Neuron (in vitro differentiated cells): ENCODE data around the gene LMAN2L.

Experiments
- H2AFZ ChIP-seq: one replicate; pipeline ENCODE4 v1.6.1; 2013; ENCODE audit warnings: low read depth, mild to moderate bottlenecking, inconsistent platforms, low read length, moderate library complexity
- H3K27me3 ChIP-seq: one replicate; pipeline ENCODE4 v1.6.1; 2013; ENCODE audit warnings: low read length; ENCODE audit not compliant: insufficient read depth
- H3K36me3 ChIP-seq: one replicate; pipeline ENCODE4 v1.6.1; 2013; ENCODE audit warnings: low read length; ENCODE audit not compliant: insufficient read depth
- H3K4me1 ChIP-seq: one replicate; pipeline ENCODE4 v1.6.1; 2013; ENCODE audit warnings: low read length; ENCODE audit not compliant: insufficient read depth
- H3K4me3 ChIP-seq: 2 replicates; pipeline ENCODE4 v1.5.1; 2013; ENCODE audit warnings: mild to moderate bottlenecking, low read length, moderate library complexity
- H3K9me3 ChIP-seq: one replicate; pipeline ENCODE4 v1.6.1; 2013; ENCODE audit warnings: low read length

LMAN2L gene

DNA sequence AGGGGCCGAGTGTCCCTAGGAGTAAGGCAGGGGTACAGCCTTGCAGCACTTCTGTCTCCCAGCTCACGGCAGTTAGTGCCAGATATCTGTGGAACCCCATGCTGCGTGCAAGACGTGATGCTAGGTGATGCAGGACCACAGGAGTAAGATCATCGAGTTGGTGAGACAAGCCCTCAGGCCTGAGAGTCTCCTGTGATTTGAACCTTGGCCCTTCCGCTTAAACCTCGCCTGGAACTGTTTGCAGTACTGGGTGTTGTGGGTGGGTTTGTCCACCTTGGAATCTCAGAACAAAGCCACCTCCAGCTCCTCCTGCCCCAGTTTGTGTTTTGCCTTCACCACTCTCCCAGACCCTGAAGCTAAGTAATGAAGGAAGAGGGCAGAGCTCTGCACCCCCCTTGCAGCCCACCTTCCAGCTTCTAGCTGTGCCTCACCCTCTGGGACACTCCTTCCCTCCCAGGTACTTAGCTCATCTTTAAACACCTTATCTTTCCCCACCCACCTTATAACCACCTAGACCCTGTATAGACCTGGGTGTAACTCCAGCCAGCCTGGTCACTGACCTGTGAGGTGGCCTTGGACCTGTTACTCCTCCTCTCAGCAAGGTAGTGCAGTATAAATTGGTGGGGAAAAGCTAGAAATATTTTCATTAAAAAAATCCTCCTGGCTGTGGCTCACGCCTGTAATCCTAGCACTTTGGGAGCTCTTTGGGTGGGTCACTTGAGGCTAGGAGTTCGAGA is 27.4 kb upstream of the LMAN2L start:
- Histone ChIP-seq H3K36me3 (no peaks in the 10 kb centered on the region), H3K4me3 (no peak overlapping the region), H3K9me3 (no peaks in the 10 kb centered on the region), H2AFZ (no peak overlapping the region), H3K27me3 (no peaks in the 10 kb centered on the region), H3K4me1 (peaks cover 14% of the 10 kb centered on the region)

- peaks cover 26% of the 10 kb centered on the region for H3K4me1 ChIP-seq
- no peak overlapping the region for H3K4me3 ChIP-seq
- no peaks in the 10 kb centered on the region for H3K36me3 ChIP-seq
- H2AFZ ChIP-seq, result no peak overlapping the region
- H3K27me3 ChIP-seq, result no peaks in the 10 kb centered on the region
- no peaks in the 10 kb centered on the region for H3K9me3 ChIP-seq
These were observed 24.4 kb upstream of the LMAN2L start for GRCh38 chr2:96764253-96764637.

- no peaks in the 10 kb centered on the region for H3K27me3 ChIP-seq
- no peaks in the 10 kb centered on the region for H3K36me3 ChIP-seq
- peaks cover 26% of the 10 kb centered on the region for H3K4me1 ChIP-seq
- H2AFZ ChIP-seq, result no peak overlapping the region
- H3K9me3 ChIP-seq, result no peaks in the 10 kb centered on the region
- peak overlapping the region; percentile 31 for H3K4me3 ChIP-seq
These were observed 23.8 kb upstream of the LMAN2L start for GRCh38 chr2:96763511-96764252.

GRCh38 chr2:96762529-96763311 is 22.9 kb upstream of the LMAN2L start:
- Histone ChIP-seq H3K9me3 (no peaks in the 10 kb centered on the region), H3K27me3 (no peaks in the 10 kb centered on the region), H3K4me1 (peaks cover 26% of the 10 kb centered on the region), H2AFZ (no peak overlapping the region), H3K36me3 (no peaks in the 10 kb centered on the region), H3K4me3 (peak overlapping the region; percentile 31)

DNA sequence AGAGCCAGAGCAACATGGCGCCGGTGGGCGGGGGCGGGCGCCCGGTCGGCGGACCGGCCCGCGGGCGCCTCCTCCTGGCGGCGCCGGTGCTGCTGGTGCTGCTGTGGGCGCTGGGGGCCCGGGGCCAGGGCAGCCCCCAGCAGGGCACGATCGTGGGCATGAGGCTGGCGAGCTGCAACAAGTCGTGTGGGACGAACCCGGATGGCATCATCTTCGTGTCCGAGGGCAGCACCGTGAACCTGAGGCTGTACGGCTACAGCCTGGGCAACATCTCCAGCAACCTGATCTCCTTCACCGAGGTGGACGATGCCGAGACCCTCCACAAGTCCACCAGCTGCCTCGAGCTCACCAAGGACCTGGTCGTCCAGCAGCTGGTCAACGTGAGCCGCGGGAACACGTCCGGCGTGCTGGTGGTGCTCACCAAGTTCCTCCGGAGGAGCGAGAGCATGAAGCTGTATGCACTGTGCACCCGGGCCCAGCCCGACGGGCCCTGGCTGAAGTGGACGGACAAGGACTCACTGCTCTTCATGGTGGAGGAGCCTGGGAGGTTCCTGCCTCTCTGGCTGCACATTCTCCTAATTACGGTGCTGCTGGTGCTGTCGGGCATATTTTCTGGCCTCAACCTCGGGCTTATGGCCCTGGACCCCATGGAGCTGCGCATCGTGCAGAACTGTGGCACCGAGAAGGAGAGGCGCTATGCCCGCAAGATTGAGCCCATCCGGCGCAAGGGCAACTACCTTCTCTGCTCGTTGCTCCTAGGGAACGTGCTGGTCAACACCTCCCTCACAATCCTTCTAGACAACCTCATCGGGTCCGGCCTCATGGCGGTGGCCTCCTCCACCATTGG is 21.3 kb upstream of the LMAN2L start:
- peaks cover 26% of the 10 kb centered on the region for H3K4me1 ChIP-seq
- no peaks in the 10 kb centered on the region for H3K27me3 ChIP-seq
- peak overlapping the region; percentile 53 for H3K4me3 ChIP-seq
- H3K36me3 ChIP-seq, result no peaks in the 10 kb centered on the region
- peak overlapping the region; percentile 4 for H2AFZ ChIP-seq
- no peaks in the 10 kb centered on the region for H3K9me3 ChIP-seq

DNA sequence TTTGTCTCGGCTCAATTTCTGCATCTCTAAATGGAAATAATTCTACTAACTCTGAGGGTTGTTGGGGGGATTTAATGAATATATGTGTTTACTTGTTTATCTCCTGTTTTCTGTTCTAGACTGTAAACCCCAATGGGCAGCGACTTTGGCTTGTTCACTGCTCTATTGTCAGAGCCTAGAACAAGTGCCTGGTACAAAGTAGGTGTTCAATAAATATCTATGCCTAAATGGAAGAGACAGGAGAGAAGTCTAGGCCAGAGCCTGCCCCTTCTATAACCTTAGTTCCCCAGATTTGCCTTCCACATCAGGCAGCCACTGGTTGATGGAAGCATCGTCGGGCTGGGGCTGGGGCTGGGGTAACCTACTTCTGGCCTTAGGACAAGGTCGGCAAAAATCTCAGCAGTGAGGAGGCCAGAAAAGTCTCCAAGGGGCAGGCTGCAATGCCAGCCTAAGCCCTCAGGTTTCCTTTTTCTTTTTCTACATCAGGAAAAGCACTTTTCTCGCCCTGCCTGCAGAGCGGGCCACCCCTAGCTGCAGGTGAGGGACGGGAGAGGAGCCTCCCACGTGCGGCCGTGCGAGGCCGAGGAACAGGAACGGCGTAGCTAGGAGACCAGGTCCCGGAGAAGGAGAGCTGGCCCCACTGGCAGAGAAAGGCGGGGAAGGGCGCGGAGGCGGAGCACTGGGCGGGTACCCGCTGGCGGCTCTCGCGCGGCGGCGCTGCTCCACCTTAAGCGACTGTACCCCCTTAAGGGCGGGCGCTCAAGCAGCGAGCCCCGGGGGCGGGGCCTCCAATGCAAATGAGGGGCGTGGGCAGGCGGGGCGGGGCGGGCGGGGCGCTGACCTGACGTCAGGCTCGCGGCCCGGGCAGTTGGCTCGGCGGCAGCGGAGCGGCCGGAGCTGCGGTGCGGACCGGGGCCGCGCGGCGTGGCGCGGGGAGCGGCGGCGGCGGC is 20.4 kb upstream of the LMAN2L start, which contains the start of gene CNNM4:
TSS of gene CNNM4 (plus strand) at position 867 of the 950 bp plus-strand sequence. CDS start 98 bp downstream, outside the sequence.
- Histone ChIP-seq H3K4me3 (peak within 1 kb of the TSS; percentile 53), H3K36me3 (no peaks in the 10 kb centered on the region), H3K4me1 (peaks cover 26% of the 10 kb centered on the region), H2AFZ (peak within 1 kb of the TSS; percentile 62), H3K27me3 (no peaks in the 10 kb centered on the region), H3K9me3 (no peaks in the 10 kb centered on the region)

DNA sequence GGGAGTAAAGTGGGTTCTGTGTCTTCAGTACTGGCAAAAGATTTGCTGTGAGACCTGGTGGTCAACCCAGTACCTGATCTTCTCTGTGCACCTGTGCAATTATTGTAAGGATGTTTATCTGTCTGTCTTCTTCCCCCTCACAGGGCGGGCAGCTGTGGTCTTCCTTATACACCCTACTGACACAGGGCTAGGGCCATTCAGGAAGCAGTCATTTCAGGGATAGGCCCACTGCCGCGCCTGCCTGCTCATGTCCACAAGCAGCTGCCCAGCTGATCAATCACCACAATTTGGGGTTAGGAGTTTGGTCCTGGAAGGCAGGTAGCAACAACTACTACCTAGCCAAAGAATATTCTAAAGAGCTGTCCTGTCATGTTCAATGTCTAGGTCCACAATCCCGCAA is 19.7 kb upstream of the LMAN2L start:
- Histone ChIP-seq H2AFZ (no peak overlapping the region), H3K4me1 (peaks cover 26% of the 10 kb centered on the region), H3K9me3 (no peaks in the 10 kb centered on the region), H3K36me3 (no peaks in the 10 kb centered on the region), H3K27me3 (no peaks in the 10 kb centered on the region), H3K4me3 (no peak overlapping the region)

GRCh38 chr2:96758987-96759386 is 19.1 kb upstream of the LMAN2L start:
- Histone ChIP-seq H3K4me1 (peaks cover 26% of the 10 kb centered on the region), H2AFZ (no peak overlapping the region), H3K36me3 (no peaks in the 10 kb centered on the region), H3K27me3 (no peaks in the 10 kb centered on the region), H3K9me3 (no peaks in the 10 kb centered on the region), H3K4me3 (no peak overlapping the region)

DNA sequence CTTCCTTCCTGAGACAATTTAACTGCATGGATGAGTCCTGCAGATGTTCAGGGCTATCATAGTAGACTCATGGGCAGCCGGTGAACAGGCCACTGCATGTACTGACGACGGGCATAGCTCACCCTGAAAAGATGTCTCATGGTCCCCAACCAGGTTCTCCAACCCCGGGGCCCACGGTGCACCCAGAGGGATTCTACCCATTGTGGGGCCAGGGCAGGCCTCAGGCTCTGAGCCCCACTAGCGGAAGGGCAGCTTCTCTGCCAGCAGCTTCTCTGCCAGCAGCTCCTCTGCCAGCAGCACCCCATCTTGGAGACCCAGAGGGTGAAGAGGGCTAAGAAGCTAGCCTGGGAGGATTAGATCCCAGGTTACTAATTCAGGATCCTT is 17.6 kb upstream of the LMAN2L start:
- Histone ChIP-seq H3K9me3 (no peaks in the 10 kb centered on the region), H3K4me3 (no peak overlapping the region), H3K36me3 (no peaks in the 10 kb centered on the region), H3K4me1 (peaks cover 14% of the 10 kb centered on the region), H2AFZ (no peak overlapping the region), H3K27me3 (no peaks in the 10 kb centered on the region)

- no peaks in the 10 kb centered on the region for H3K36me3 ChIP-seq
- H3K9me3 ChIP-seq, result no peaks in the 10 kb centered on the region
- no peak overlapping the region for H2AFZ ChIP-seq
- H3K27me3 ChIP-seq, result no peaks in the 10 kb centered on the region
- no peak overlapping the region for H3K4me3 ChIP-seq
- peaks cover 9% of the 10 kb centered on the region for H3K4me1 ChIP-seq
These were observed 17.1 kb upstream of the LMAN2L start for GRCh38 chr2:96756788-96757476.

GRCh38 chr2:96754317-96754716 is 14.5 kb upstream of the LMAN2L start:
- H3K4me3 ChIP-seq, result no peak overlapping the region
- no peaks in the 10 kb centered on the region for H3K4me1 ChIP-seq
- H2AFZ ChIP-seq, result no peak overlapping the region
- H3K36me3 ChIP-seq, result no peaks in the 10 kb centered on the region
- H3K9me3 ChIP-seq, result no peaks in the 10 kb centered on the region
- no peaks in the 10 kb centered on the region for H3K27me3 ChIP-seq
